IMR-90 (cell line): Measurements from ENCODE around the gene RTEL1. TPM values are rescaled to one million over a fixed set of nuclear protein-coding genes. Genes with fewer than 3 reads are reported as not detected.
A peak's percentile ranks its signal among the peaks of the same experiment; 100 is the strongest.
"Not testable (repeated sequence)": the region's sequence is repeated elsewhere in the genome, so short reads cannot be mapped to it uniquely, and the experiment has no call there.

Experiments
- ATAC-seq: fragments of 200-7000 bp; cut with Tn5 transposase; 2 replicates; pipeline ENCODE4 v1.9.1; 2020; ENCODE audit warnings: low read depth, mild to moderate bottlenecking, moderate library complexity
- BruUV-seq: library from RNA; stranded (reverse); fragments of 400-500 nt; replicated peaks from 2 replicates; lab custom pipeline; 2021; lab: Mats Ljungman, UMichigan
- CTCF ChIA-PET: fragments of 300-600 bp; formaldehyde crosslinking; extraction: SDS; loops from one replicate; lab custom pipeline; 2021; ENCODE audit warnings: antibody characterized with exemption; lab: Yijun Ruan, JAX
- POLR2A ChIA-PET: fragments of 300-600 bp; sonication (Branson Sonifier 250); formaldehyde crosslinking; loops from one replicate; lab custom pipeline; 2022; ENCODE audit warnings: antibody characterized with exemption; ENCODE audit not compliant: unreplicated experiment; lab: Charles Lee
- DNase-seq: peaks from one replicate; pipeline ENCODE4 v3.0.0; 2013
- H2AFZ ChIP-seq: replicated peaks from 2 replicates; pipeline ENCODE3; 2013; ENCODE audit warnings: low read length, mild to moderate bottlenecking; ENCODE audit not compliant: poor library complexity
- H2AK5ac ChIP-seq: 2 replicates; pipeline ENCODE4 v1.6.1; 2013; ENCODE audit warnings: low read depth, low read length, inconsistent platforms
- H2AK9ac ChIP-seq: replicated peaks from 2 replicates; pipeline ENCODE3; 2013; ENCODE audit warnings: mild to moderate bottlenecking, low read depth, low read length, moderate library complexity; ENCODE audit not compliant: poor library complexity
- H2BK120ac ChIP-seq: 2 replicates; pipeline ENCODE4 v1.6.1; 2013; ENCODE audit warnings: low read depth, low read length, inconsistent platforms
- H2BK15ac ChIP-seq: 3 replicates; pipeline ENCODE4 v1.6.1; 2013; ENCODE audit warnings: low read depth, low read length, inconsistent platforms
- H2BK20ac ChIP-seq: 2 replicates; pipeline ENCODE4 v1.6.1; 2013; ENCODE audit warnings: low read depth, mild to moderate bottlenecking, inconsistent platforms, low read length, moderate library complexity
- H2BK5ac ChIP-seq: 2 replicates; pipeline ENCODE4 v1.6.1; 2013; ENCODE audit warnings: mild to moderate bottlenecking, low read depth, low read length, inconsistent platforms; ENCODE audit not compliant: poor library complexity, severe bottlenecking
- H3K14ac ChIP-seq: replicated peaks from 2 replicates; pipeline ENCODE4 v1.6.1; 2013; ENCODE audit warnings: low read depth, low read length, inconsistent platforms
- H3K18ac ChIP-seq: 2 replicates; pipeline ENCODE4 v1.6.1; 2013; ENCODE audit warnings: low read depth, low read length, control low read depth
- H3K23ac ChIP-seq: 2 replicates; pipeline ENCODE4 v1.6.1; 2013; ENCODE audit warnings: low read depth, low read length, inconsistent platforms
- H3K27ac ChIP-seq: 2 replicates; pipeline ENCODE4 v1.5.1; 2013; ENCODE audit warnings: mild to moderate bottlenecking, control low read depth, low read length; ENCODE audit not compliant: insufficient read depth
- H3K27me3 ChIP-seq: 2 replicates; pipeline ENCODE4 v1.6.1; 2013; ENCODE audit warnings: low read length; ENCODE audit not compliant: control insufficient read depth, insufficient read depth
- H3K36me3 ChIP-seq: 2 replicates; pipeline ENCODE4 v1.6.1; 2013; ENCODE audit warnings: low read length, mixed read lengths; ENCODE audit not compliant: control insufficient read depth, insufficient read depth
- H3K4ac ChIP-seq: 2 replicates; pipeline ENCODE4 v1.6.1; 2013; ENCODE audit warnings: low read depth, low read length, inconsistent platforms
- H3K4me1 ChIP-seq: 2 replicates; pipeline ENCODE4 v1.6.1; 2013; ENCODE audit warnings: low read length, mixed read lengths; ENCODE audit not compliant: control insufficient read depth, insufficient read depth
- H3K4me2 ChIP-seq: 2 replicates; pipeline ENCODE4 v1.6.1; 2013; ENCODE audit warnings: low read depth, mild to moderate bottlenecking, control low read depth, low read length, moderate library complexity
- H3K4me3 ChIP-seq: 2 replicates; pipeline ENCODE4 v1.5.1; 2013; ENCODE audit warnings: low read depth, mild to moderate bottlenecking, control low read depth, low read length, moderate library complexity; ENCODE audit not compliant: insufficient read depth
- H3K56ac ChIP-seq: 2 replicates; pipeline ENCODE4 v1.6.1; 2013; ENCODE audit warnings: low read length, inconsistent platforms; ENCODE audit not compliant: insufficient read depth; ENCODE audit errors: extremely low read depth
- H3K79me1 ChIP-seq, 2 experiments: 2 replicates each; pipeline ENCODE4 v1.6.1; 2013; ENCODE audit warnings: low read length in 2 of 2, inconsistent platforms in 1 of 2, low read depth in 1 of 2
- H3K9ac ChIP-seq: 2 replicates; pipeline ENCODE4 v1.6.1; 2013; ENCODE audit warnings: low read depth, low read length, control low read depth
- H3K9me1 ChIP-seq: 2 replicates; pipeline ENCODE4 v1.6.1; 2013; ENCODE audit warnings: low read length, inconsistent platforms; ENCODE audit not compliant: insufficient read depth
- H3K9me3 ChIP-seq: 2 replicates; pipeline ENCODE4 v1.6.1; 2013; ENCODE audit warnings: low read length; ENCODE audit not compliant: control insufficient read depth, insufficient read depth
- H4K20me1 ChIP-seq: 2 replicates; pipeline ENCODE4 v1.6.1; 2013; ENCODE audit warnings: low read length, inconsistent platforms; ENCODE audit not compliant: insufficient read depth
- H4K5ac ChIP-seq: 2 replicates; pipeline ENCODE4 v1.6.1; 2013; ENCODE audit warnings: mild to moderate bottlenecking, low read depth, low read length, control low read depth
- H4K8ac ChIP-seq, 2 experiments: 2 replicates each; pipeline ENCODE4 v1.6.1; 2013; ENCODE audit warnings: low read depth in 2 of 2, low read length in 2 of 2, control low read depth in 1 of 2, inconsistent platforms in 1 of 2
- H4K91ac ChIP-seq: 2 replicates; pipeline ENCODE4 v1.6.1; 2013; ENCODE audit warnings: low read depth, low read length, inconsistent platforms; ENCODE audit not compliant: insufficient read depth
- CEBPB ChIP-seq: IDR thresholded peaks from 2 replicates; pipeline ENCODE4 v1.6.1; 2012; ENCODE audit warnings: low read depth, low read length, improper control_type of control experiment
- MAZ ChIP-seq: IDR thresholded peaks from 2 replicates; pipeline ENCODE4 v1.6.1; 2012; ENCODE audit warnings: low read depth, mild to moderate bottlenecking, low read length, improper control_type of control experiment, moderate library complexity, borderline replicate concordance
- WGBS, 2 experiments: methylation state at CpG; one replicate each; pipeline versions ENCODE4 v1.1.5 to v1.1.7; 2013; ENCODE audit warnings: missing lambda C conversion rate in 2 of 2; ENCODE audit not compliant: insufficient read length in 1 of 2; ENCODE audit errors: extremely low coverage in 2 of 2; 5-methylcytosine and 5-hydroxymethylcytosine counted together
- dilution Hi-C: fragments of 300-500 bp; cut with HindIII; formaldehyde crosslinking; loops from one replicate; pipeline ENCODE4 v1.14.3; 2018; ENCODE audit warnings: low sequenced_read_pairs; ENCODE audit not compliant: unreplicated experiment
- in situ Hi-C: fragments of 300-500 bp; cut with MboI; formaldehyde crosslinking; loops from 3 replicates; pipeline ENCODE4 v1.14.3; 2019; ENCODE audit warnings: low sequenced_read_pairs, inconsistent platforms, mixed read lengths
- intact Hi-C: fragments of 100-400 bp; cut with micrococcal nuclease; formaldehyde crosslinking; loops from 2 replicates; pipeline ENCODE4 v1.10.0; 2022
- polyA plus RNA-seq, 3 experiments: library from polyadenylated mRNA; depleted of rRNA; stranded (reverse); fragments of >200 nt; gene quantifications; 2 replicates each; pipeline ENCODE4 v1.2.3, GENCODE V29; 2012; ENCODE audit warnings: low replicate concordance in 1 of 3
- total RNA-seq: library from RNA; depleted of rRNA; stranded (reverse); fragments of >200 nt; gene quantifications from 2 replicates; pipeline ENCODE4 v1.2.3, GENCODE V29; 2012

Gene RTEL1
- total and polyA plus RNA-seq, 2 of the 4 experiments (the other 2 are of a cell fraction): 14.7 to 18.8 TPM

DNA sequence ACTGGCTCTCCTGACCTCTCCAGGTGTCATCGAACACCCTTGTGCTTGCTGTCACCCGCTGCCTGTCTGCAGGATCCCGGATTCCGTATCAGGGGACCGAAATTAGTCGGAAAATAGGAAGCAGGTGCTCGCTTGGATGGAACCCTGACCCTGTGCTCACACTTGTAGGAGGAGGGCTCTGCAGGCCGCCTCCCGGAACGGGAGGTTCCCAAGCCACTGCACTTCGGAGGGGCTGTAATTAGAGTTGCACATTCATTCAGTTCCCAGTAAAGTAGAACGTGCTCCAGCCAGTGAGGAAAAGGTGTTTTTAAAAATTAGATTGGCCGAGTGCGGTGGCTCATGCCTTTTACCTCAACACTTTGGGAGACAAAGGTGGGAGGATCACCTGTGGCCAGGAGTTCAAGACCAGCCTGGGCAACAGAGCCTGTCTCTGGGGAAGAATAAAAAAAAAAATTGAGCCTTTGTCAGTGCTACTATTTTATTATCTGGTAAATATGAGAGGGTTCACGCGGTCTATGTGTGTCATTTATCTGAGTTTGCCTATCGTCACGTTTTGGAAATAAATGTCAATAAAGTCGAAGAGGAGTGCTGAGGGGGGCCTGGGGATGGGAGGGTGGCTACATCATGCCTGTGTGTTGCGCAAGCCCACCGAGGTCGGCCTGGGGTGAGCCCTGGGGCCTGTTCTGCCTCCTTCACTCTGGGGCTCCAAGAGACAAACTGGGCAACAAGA, 29.7 kb upstream of the RTEL1 start:
- Histone ChIP-seq H3K4me1 (peaks cover 2% of the 10 kb centered on the region; the same call in 1 of the 2 replicates), H4K8ac (peak overlapping the region; percentile 46 to 73), H2AK9ac (peak overlapping the region; percentile 99), H3K27me3 (no peaks in the 10 kb centered on the region), H3K9me1 (peaks cover 6% of the 10 kb centered on the region; the same call in 1 of the 2 replicates), H2BK20ac (no peak overlapping the region), H3K27ac (peak overlapping the region; percentile 85; the same call in 1 of the 2 replicates), H2BK15ac (no peak overlapping the region), H2BK5ac (no peak overlapping the region), H3K56ac (0 out of 2 replicates have a peak overlapping the region, but pooled peaks have one; percentile 8), H3K14ac (0 out of 2 replicates have a peak overlapping the region, but pooled peaks have one; percentile 37), H3K79me1 (peaks cover 27 to 46% of the 10 kb centered on the region in 2 experiments), H3K23ac (no peak overlapping the region; the same call in none of the 2 replicates), H4K5ac (no peak overlapping the region; the same call in 1 of the 2 replicates), H3K4me3 (peak overlapping the region; percentile 100; the same call in 1 of the 2 replicates), H2AFZ (peak overlapping the region; percentile 73), H3K9me3 (no peaks in the 10 kb centered on the region), H3K18ac (no peak overlapping the region), H3K36me3 (no peaks in the 10 kb centered on the region), H2BK120ac (no peak overlapping the region), H3K4me2 (peak overlapping the region; percentile 69), H3K4ac (peak overlapping the region; percentile 38), H4K91ac (no peak overlapping the region), H3K9ac (peak overlapping the region; percentile 99; the same call in 1 of the 2 replicates), H4K20me1 (no peaks in the 10 kb centered on the region), H2AK5ac (peak overlapping the region; percentile 96; the same call in 1 of the 2 replicates)
- 65% methylated on average over 12 of the region's 22 CpGs; no CpG with 5 or more reads in 1 of the 2 experiments for WGBS, 2 experiments
- ChIA-PET CTCF (no interaction called here), POLR2A (interaction anchor here (0.7 kb wide), 2 partner anchors 70 to 125 kb away, joined by 3 to 4 read pairs; no protein-coding TSS in a partner anchor)
- in situ Hi-C loops (no loop called here), intact Hi-C loops (no loop called here), dilution Hi-C loops (no loop called here)
- DNase-seq: peak; percentile 62
- peak; percentile 37 for ATAC-seq
- TF ChIP-seq MAZ (no peak), CEBPB (peak; percentile 88)
- BruUV-seq: no TSS peak

DNA sequence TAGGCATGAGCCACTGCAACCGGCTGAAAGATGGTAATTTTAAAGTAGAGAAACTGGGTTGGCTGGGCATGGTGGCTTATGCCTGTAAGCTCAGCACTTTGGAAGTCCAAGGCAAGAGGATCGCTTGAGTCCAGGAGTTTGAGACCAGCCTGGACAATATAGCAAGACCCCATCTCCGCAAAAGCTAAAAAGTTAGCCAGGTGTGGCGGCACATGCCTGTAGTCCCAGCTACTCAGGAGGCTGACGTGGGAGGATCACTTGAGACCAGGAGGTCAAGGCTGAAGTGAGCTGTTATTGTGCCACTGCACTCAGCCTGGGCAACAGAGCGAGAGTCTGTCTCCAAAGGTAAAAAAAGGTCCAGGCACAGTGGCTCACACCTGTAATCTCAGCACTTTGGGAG, 27.2 kb upstream of the RTEL1 start:
- H3K27me3 ChIP-seq, H2BK15ac ChIP-seq, H3K36me3 ChIP-seq, H2AFZ ChIP-seq, intact Hi-C loops, H3K9me3 ChIP-seq, H3K14ac ChIP-seq, H3K56ac ChIP-seq, H4K8ac ChIP-seq, dilution Hi-C loops, CTCF ChIA-PET, H2BK20ac ChIP-seq, H3K4me3 ChIP-seq, H3K27ac ChIP-seq, H2BK120ac ChIP-seq, H4K20me1 ChIP-seq, H3K4me1 ChIP-seq, DNase-seq, H3K9ac ChIP-seq, POLR2A ChIA-PET, H4K91ac ChIP-seq, BruUV-seq, H3K9me1 ChIP-seq, in situ Hi-C loops, H3K18ac ChIP-seq, H2AK9ac ChIP-seq, H3K4ac ChIP-seq, H3K4me2 ChIP-seq, H2AK5ac ChIP-seq, ATAC-seq, H4K5ac ChIP-seq, H3K23ac ChIP-seq, H2BK5ac ChIP-seq: not testable (repeated sequence)
- peaks cover 19 to 28% of the 10 kb centered on the region in 2 experiments for H3K79me1 ChIP-seq
- whole genome bisulfite sequencing, 2 experiments: 98% methylated on average over 6 of the region's 6 CpGs; no CpG with 5 or more reads in 1 of the 2 experiments
